Muscle layer of duodenum (tissue), 2 donors: ENCODE results near the gene SORBS1.

Experiments used
- H3K27ac ChIP-seq: one replicate; pipeline ENCODE4 v1.7.0; 2013; ENCODE audit warnings: mild to moderate bottlenecking, low read length
- H3K27me3 ChIP-seq: one replicate; pipeline ENCODE4 v1.7.0; 2013; ENCODE audit warnings: low read depth, mild to moderate bottlenecking, control low read depth, low read length
- H3K36me3 ChIP-seq, 2 donors: one replicate each; pipeline ENCODE4 v1.7.0; 2013; ENCODE audit warnings: low read length in 2 of 2, control low read depth in 1 of 2, mild to moderate bottlenecking in 1 of 2; ENCODE audit not compliant: insufficient read depth in 2 of 2, control insufficient read depth in 1 of 2
- H3K4me1 ChIP-seq, 2 donors: one replicate each; pipeline ENCODE4 v1.7.0; 2013; ENCODE audit warnings: low read length in 2 of 2, mild to moderate bottlenecking in 2 of 2, control low read depth in 1 of 2, moderate library complexity in 1 of 2; ENCODE audit not compliant: insufficient read depth in 2 of 2, control insufficient read depth in 1 of 2
- H3K4me3 ChIP-seq, 2 donors: one replicate each; pipeline ENCODE4 v1.7.0; 2013; ENCODE audit warnings: low read length in 2 of 2, low read depth in 1 of 2, mild to moderate bottlenecking in 1 of 2
- H3K9me3 ChIP-seq, 2 donors: one replicate each; pipeline ENCODE4 v1.7.0; 2013; ENCODE audit warnings: low read length in 2 of 2, control low read depth in 1 of 2, mild to moderate bottlenecking in 1 of 2; ENCODE audit not compliant: control insufficient read depth in 1 of 2
- donor health status: healthy.

The SORBS1 gene

DNA sequence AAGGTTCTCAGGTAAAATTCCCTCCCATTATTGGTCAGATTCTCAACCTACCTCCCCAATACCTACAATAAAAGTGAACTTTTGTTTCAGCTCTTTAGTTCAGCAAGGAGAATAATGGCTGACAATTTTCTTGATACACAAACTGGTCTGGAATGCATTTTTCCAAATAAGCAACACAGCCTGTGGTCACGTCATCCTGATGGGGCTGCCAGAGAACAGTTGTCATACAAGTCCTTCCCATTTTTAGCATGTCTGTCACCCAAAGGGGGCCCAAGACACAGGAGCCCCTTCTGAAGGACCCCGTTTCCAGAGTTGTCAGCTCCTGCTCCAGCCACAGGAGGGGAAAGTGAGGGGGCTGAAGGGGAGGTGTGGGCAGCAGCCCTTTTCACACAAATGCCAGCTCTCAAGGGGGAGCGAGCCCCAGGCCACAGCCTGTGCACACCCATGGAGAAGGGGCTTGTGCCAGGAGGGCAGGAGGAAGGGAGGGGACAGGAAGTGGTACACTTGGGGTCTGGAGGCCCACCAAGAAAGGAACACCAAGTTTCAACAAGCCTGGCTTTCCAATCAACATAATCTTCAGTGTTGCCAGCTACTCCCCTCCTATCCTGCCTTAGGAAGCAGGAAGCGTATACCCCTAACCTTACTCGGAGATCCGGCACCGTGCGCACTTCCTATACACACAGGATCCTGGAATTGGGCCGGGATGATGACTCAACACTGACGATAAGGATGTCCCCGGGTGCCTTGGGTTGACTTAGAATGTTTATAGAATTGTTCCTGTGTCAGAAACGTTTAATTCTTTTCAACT is 227.0 kb downstream of the SORBS1 start:
- Histone ChIP-seq H3K27ac (peak overlapping the region; percentile 83), H3K27me3 (no peaks in the 10 kb centered on the region), H3K9me3 (no peaks in the 10 kb centered on the region), H3K4me1 (peaks cover 6 to 33% of the 10 kb centered on the region in 2 donors), H3K4me3 (no peak overlapping the region), H3K36me3 (peaks cover 7 to 46% of the 10 kb centered on the region in 2 donors)

DNA sequence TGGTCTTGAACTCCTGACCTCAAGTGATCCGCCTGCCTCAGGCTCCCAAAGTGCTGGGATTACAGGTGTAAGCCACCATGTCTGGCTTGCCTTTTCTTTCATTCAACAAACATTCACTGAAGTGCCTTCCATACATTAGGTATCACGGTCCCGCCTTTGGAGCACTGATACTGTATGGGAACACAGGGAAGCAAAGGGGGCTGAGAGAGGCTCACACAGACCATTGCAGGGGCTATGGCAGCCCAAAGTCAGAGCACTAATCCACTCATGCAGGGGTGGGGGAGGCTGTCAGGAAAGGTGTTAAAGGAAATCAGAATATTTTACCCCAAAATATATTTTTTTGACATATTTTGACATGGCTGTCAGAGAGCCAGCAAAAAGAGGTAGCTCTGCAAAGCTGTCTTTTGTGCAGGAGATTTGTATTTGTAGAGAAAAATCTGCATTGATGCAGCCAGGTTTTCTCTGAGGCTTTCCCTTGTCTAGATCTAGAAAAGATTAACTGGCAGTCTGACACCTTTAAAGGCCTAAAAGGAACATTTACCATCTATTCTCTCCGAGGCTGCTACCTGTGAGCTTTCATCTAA is 228.4 kb downstream of the SORBS1 start:
- peaks cover 6 to 37% of the 10 kb centered on the region in 2 donors for H3K4me1 ChIP-seq
- H3K27ac ChIP-seq, result no peak overlapping the region
- H3K4me3 ChIP-seq, result no peak overlapping the region
- H3K9me3 ChIP-seq, result no peaks in the 10 kb centered on the region
- H3K27me3 ChIP-seq, result no peaks in the 10 kb centered on the region
- peaks cover 3 to 38% of the 10 kb centered on the region in 2 donors for H3K36me3 ChIP-seq

DNA sequence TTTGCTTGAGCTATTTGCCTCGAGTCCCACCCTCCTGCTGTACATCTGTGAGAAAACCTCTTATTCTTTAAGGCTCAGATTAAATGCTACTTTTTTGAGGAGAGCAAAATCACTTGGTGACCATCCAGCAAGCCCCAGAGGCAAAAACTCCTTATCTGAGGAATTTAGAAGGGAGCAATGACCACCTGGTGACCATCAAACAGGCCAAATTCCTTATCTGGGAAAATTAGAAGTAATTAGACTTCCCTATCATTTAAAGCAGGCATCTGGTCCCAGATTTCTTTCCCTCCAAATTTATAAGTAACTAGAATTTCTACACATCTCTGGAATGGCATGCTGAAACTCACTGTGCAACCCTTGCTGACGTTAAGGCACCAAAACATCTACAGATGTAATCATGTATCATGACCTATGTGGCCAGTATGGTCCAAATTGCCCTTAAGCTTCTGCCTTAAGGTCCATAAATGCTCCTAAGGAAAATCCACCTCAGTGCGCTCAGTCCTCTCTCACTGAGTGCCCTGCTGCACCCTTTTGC is 229.5 kb downstream of the SORBS1 start:
- H3K9me3 ChIP-seq, result no peaks in the 10 kb centered on the region
- peaks cover 0 to 31% of the 10 kb centered on the region in 2 donors for H3K36me3 ChIP-seq
- no peaks in the 10 kb centered on the region for H3K27me3 ChIP-seq
- H3K4me3 ChIP-seq, result no peak overlapping the region
- H3K27ac ChIP-seq, result no peak overlapping the region
- peaks cover 10 to 43% of the 10 kb centered on the region in 2 donors for H3K4me1 ChIP-seq

DNA sequence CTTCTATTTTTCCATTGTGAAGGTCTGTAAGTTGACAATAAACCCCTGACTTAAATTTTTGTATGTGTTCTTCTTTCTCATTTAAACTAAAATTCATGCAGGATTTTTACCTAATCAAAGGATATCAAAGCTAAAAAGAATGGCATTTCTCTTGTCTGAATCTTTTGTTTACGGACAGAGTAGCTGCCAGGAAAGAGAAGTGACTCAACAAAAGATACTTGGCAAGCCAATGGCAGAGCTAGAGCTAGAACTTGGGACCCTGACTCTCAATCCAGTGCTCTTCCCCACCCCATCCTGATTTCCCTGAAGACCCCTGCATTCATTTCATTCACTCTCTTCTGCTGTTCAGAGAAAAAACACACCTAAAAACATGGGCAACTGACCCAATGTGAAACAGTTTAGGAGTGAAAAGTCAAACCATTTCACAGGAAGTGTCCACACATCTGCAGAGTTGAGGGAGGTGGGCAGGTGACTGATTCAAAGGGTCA is 230.2 kb downstream of the SORBS1 start:
- no peaks in the 10 kb centered on the region for H3K9me3 ChIP-seq
- H3K4me3 ChIP-seq, result no peak overlapping the region
- peaks cover 0 to 26% of the 10 kb centered on the region in 2 donors for H3K36me3 ChIP-seq
- H3K27me3 ChIP-seq, result no peaks in the 10 kb centered on the region
- no peak overlapping the region for H3K27ac ChIP-seq
- peaks cover 10 to 38% of the 10 kb centered on the region in 2 donors for H3K4me1 ChIP-seq

DNA sequence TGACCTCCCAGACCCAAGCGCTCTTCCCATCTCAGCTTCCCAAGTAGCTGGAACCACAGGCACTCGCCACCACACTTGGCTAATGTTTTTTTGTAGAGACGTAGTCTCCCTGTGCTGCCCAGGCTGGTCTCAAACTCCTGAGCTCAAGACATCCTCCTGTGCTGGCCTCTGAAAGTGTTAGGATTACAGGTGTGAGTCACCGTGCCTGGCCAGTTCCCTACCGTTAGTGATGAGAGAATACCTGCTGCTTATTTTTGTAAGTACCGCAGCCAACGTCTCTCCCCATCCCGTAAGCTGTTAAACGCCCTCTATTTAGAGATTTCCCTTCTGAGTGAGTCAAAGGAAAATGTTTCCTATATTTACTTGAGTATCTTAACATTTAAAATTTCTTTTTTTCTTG is 231.9 kb downstream of the SORBS1 start:
- Histone ChIP-seq H3K4me1 (peaks cover 4 to 23% of the 10 kb centered on the region in 2 donors), H3K27ac (no peak overlapping the region), H3K4me3 (no peak overlapping the region), H3K27me3 (no peaks in the 10 kb centered on the region), H3K9me3 (no peaks in the 10 kb centered on the region), H3K36me3 (peaks cover 0 to 23% of the 10 kb centered on the region in 2 donors)

DNA sequence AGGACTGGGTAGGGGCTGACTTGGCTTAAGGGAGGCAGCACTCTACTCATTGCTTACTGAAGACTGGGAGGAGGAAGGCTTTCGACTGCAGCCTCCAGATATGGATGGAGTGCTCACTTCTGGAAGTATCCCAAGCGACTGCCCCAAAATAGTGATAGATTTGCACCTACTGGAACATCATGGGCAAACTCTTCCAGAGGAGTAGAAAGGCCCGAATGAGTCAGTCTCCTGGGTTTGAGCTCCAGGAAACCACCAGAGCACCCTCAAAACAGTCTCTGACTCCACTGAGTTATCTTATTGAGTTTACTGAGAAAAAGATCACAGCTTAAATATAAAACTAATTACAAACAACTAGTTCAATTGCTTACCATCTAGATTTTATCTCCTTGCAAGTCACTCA is 233.2 kb downstream of the SORBS1 start:
- H3K27ac ChIP-seq, result peak overlapping the region; percentile 41
- H3K27me3 ChIP-seq, result no peaks in the 10 kb centered on the region
- H3K4me3 ChIP-seq, result no peak overlapping the region
- H3K9me3 ChIP-seq, result no peaks in the 10 kb centered on the region
- peaks cover 4 to 22% of the 10 kb centered on the region in 2 donors for H3K4me1 ChIP-seq
- H3K36me3 ChIP-seq, result peaks cover 0 to 27% of the 10 kb centered on the region in 2 donors

DNA sequence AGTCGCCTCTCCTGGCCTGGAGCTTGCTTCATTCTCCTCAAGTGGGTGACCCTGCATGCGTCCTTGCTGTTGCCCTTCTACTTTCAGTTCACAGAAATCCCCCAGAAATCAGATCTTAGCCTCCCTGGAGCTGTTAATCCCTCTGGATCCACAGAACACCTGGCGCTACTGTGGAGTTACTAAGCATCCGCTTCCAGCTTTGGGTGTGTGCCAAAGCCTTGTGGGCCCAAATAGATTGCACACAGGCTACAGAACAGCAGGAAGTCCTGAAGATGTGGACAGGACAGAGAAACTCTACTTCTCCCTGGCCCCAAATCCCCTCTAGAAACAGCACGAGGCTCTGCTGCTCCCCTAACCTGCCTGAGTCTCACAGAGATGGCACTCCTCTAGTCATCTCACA is 233.8 kb downstream of the SORBS1 start:
- peak overlapping the region; percentile 41 for H3K27ac ChIP-seq
- no peaks in the 10 kb centered on the region for H3K27me3 ChIP-seq
- peaks cover 0 to 27% of the 10 kb centered on the region in 2 donors for H3K36me3 ChIP-seq
- H3K4me1 ChIP-seq, result peaks cover 4 to 22% of the 10 kb centered on the region in 2 donors
- no peaks in the 10 kb centered on the region for H3K9me3 ChIP-seq
- no peak overlapping the region for H3K4me3 ChIP-seq

DNA sequence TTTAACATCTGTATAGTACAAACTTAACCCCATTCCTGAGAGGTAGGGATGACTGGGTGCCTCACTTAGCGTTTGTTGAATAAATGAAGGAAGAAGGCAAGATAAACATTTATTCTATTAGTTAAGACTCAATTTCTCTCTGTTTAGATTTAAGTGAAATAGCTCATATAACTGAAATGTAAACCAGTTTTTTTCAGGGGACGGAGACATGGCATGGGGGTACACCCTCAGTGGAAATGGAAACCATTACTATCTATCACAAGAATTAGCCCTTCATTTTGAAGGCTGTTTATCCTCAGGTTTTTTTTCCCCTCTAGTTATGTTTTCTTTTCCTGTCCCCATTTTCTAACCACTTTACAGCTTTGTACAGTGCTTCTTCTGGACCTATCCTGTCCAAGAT is 234.8 kb downstream of the SORBS1 start:
- Histone ChIP-seq H3K27me3 (no peaks in the 10 kb centered on the region), H3K27ac (no peak overlapping the region), H3K4me1 (peaks cover 4 to 22% of the 10 kb centered on the region in 2 donors), H3K4me3 (no peak overlapping the region), H3K9me3 (no peaks in the 10 kb centered on the region), H3K36me3 (peaks cover 6 to 26% of the 10 kb centered on the region in 2 donors)

DNA sequence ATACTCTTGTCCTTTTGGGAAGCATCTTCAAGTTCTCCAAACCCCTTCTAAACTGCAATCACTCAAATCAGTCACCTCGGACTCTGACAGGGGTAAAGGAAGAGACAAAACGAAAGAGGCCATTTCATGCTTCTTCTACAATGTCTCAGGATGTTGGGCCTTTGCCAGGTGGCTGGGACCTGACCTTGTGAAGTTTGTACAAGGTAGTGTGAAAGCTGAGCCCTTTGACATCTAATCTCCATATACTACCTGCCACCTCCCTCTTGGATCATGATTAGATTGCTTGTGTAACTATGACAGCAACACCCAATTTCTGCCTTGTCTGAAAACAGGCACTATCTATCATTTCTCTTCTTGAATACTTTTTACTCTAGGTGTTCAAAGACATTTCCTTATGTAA is 235.3 kb downstream of the SORBS1 start:
- Histone ChIP-seq H3K4me3 (no peak overlapping the region), H3K4me1 (peaks cover 4 to 20% of the 10 kb centered on the region in 2 donors), H3K27me3 (no peaks in the 10 kb centered on the region), H3K27ac (no peak overlapping the region), H3K36me3 (peaks cover 10 to 26% of the 10 kb centered on the region in 2 donors), H3K9me3 (no peaks in the 10 kb centered on the region)

DNA sequence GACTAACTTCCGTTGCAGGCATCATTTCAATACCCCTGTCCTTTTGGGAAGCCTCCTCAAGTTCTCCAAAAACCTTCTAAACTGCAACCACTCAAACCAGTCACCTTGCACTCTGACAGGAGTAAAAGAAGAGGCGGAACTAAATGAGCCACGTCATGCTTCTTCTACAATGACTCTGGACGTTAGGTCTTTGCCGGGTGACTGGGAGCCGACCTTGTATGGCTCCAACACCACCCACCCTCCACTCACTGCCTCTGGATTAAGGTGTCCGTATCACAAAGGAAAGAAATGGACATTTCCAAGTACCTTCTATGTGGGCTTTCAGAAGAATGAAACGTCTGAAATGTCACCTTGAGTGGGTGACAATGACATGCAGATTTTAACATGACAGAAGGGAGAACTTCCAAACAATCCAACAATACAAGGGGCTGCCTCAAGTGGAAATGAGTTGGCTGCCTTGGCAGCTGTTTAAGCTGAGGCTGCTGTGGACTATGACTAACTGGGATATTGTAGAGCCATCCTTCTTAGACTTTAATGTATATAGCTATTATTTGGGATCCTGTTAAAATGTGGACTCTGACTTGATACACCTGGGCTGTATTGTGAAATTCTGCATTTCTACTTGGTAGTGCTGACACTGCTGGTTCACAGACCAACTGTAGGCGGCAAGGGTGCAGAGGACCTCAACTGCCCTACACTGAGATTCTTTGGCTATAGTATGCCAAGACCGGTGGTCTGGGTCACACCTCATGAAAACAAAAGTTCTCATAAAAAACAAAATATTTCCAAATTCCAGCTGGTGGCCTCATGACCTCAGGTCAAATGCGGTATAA is 236.5 kb downstream of the SORBS1 start:
- H3K4me3 ChIP-seq, result no peak overlapping the region
- H3K36me3 ChIP-seq, result peaks cover 14 to 37% of the 10 kb centered on the region in 2 donors
- H3K27me3 ChIP-seq, result no peaks in the 10 kb centered on the region
- no peak overlapping the region for H3K27ac ChIP-seq
- peaks cover 4 to 17% of the 10 kb centered on the region in 2 donors for H3K4me1 ChIP-seq
- no peaks in the 10 kb centered on the region for H3K9me3 ChIP-seq
